ENCODE data around the gene IDH2.
"Not testable (repeated sequence)": the region's sequence is repeated elsewhere in the genome, so short reads cannot be mapped to it uniquely, and the experiment has no call there.

The IDH2 gene

GRCh38 chr15:90079619-90080457 is 22.4 kb downstream of the IDH2 start:
- peaks cover 13% of the 10 kb centered on the region for H3K36me3 ChIP-seq (ENCODE audit: control insufficient read depth, insufficient read depth, low read length)
- no peak overlapping the region for H3K9ac ChIP-seq (ENCODE audit: low read length)
- H3K9me3 ChIP-seq (ENCODE audit: control insufficient read depth, low read length) = no peaks in the 10 kb centered on the region
- H3K4me1 ChIP-seq (ENCODE audit: control insufficient read depth, insufficient read depth, low read length) = peaks cover 5% of the 10 kb centered on the region
- H3K27me3 ChIP-seq (ENCODE audit: control insufficient read depth, insufficient read depth, low read length) = no peaks in the 10 kb centered on the region
- no peak overlapping the region for H3K4me3 ChIP-seq (ENCODE audit: low read length)

GRCh38 chr15:90078965-90079364 is 23.3 kb downstream of the IDH2 start:
- H3K9me3 ChIP-seq (ENCODE audit: control insufficient read depth, low read length) = no peaks in the 10 kb centered on the region
- H3K27me3 ChIP-seq (ENCODE audit: control insufficient read depth, insufficient read depth, low read length) = no peaks in the 10 kb centered on the region
- H3K36me3 ChIP-seq (ENCODE audit: control insufficient read depth, insufficient read depth, low read length) = peaks cover 13% of the 10 kb centered on the region
- H3K4me3 ChIP-seq (ENCODE audit: low read length) = no peak overlapping the region
- H3K9ac ChIP-seq (ENCODE audit: low read length) = no peak overlapping the region
- peaks cover 5% of the 10 kb centered on the region for H3K4me1 ChIP-seq (ENCODE audit: control insufficient read depth, insufficient read depth, low read length)

GRCh38 chr15:90076716-90077115 is 25.6 kb downstream of the IDH2 start:
- Histone ChIP-seq H3K9me3 (ENCODE audit: control insufficient read depth, low read length) (no peaks in the 10 kb centered on the region), H3K4me3 (ENCODE audit: low read length) (no peak overlapping the region), H3K27me3 (ENCODE audit: control insufficient read depth, insufficient read depth, low read length) (no peaks in the 10 kb centered on the region), H3K36me3 (ENCODE audit: control insufficient read depth, insufficient read depth, low read length) (peaks cover 13% of the 10 kb centered on the region), H3K4me1 (ENCODE audit: control insufficient read depth, insufficient read depth, low read length) (peaks cover 5% of the 10 kb centered on the region), H3K9ac (ENCODE audit: low read length) (no peak overlapping the region)

- peaks cover 13% of the 10 kb centered on the region for H3K36me3 ChIP-seq (ENCODE audit: control insufficient read depth, insufficient read depth, low read length)
- no peaks in the 10 kb centered on the region for H3K9me3 ChIP-seq (ENCODE audit: control insufficient read depth, low read length)
- no peaks in the 10 kb centered on the region for H3K27me3 ChIP-seq (ENCODE audit: control insufficient read depth, insufficient read depth, low read length)
- H3K4me3 ChIP-seq (ENCODE audit: low read length) = no peak overlapping the region
- no peak overlapping the region for H3K9ac ChIP-seq (ENCODE audit: low read length)
- peaks cover 11% of the 10 kb centered on the region for H3K4me1 ChIP-seq (ENCODE audit: control insufficient read depth, insufficient read depth, low read length)
These were observed 26.6 kb downstream of the IDH2 start for GRCh38 chr15:90075420-90076289.

- no peak overlapping the region for H3K4me3 ChIP-seq (ENCODE audit: low read length)
- peaks cover 7% of the 10 kb centered on the region for H3K36me3 ChIP-seq (ENCODE audit: control insufficient read depth, insufficient read depth, low read length)
- no peaks in the 10 kb centered on the region for H3K9me3 ChIP-seq (ENCODE audit: control insufficient read depth, low read length)
- peaks cover 11% of the 10 kb centered on the region for H3K4me1 ChIP-seq (ENCODE audit: control insufficient read depth, insufficient read depth, low read length)
- no peaks in the 10 kb centered on the region for H3K27me3 ChIP-seq (ENCODE audit: control insufficient read depth, insufficient read depth, low read length)
- no peak overlapping the region for H3K9ac ChIP-seq (ENCODE audit: low read length)
These were observed 27.4 kb downstream of the IDH2 start for GRCh38 chr15:90074916-90075315.

GRCh38 chr15:90074023-90074422 is 28.2 kb downstream of the IDH2 start:
- H3K4me1 ChIP-seq (ENCODE audit: control insufficient read depth, insufficient read depth, low read length) = peaks cover 11% of the 10 kb centered on the region
- no peaks in the 10 kb centered on the region for H3K27me3 ChIP-seq (ENCODE audit: control insufficient read depth, insufficient read depth, low read length)
- no peaks in the 10 kb centered on the region for H3K9me3 ChIP-seq (ENCODE audit: control insufficient read depth, low read length)
- no peak overlapping the region for H3K4me3 ChIP-seq (ENCODE audit: low read length)
- peaks cover 6% of the 10 kb centered on the region for H3K36me3 ChIP-seq (ENCODE audit: control insufficient read depth, insufficient read depth, low read length)
- H3K9ac ChIP-seq (ENCODE audit: low read length) = no peak overlapping the region

GRCh38 chr15:90072978-90073640 is 29.2 kb downstream of the IDH2 start:
- H3K27me3 ChIP-seq (ENCODE audit: control insufficient read depth, insufficient read depth, low read length) = no peaks in the 10 kb centered on the region
- no peak overlapping the region for H3K4me3 ChIP-seq (ENCODE audit: low read length)
- H3K36me3 ChIP-seq (ENCODE audit: control insufficient read depth, insufficient read depth, low read length) = peaks cover under 1% of the 10 kb centered on the region
- H3K9ac ChIP-seq (ENCODE audit: low read length) = no peak overlapping the region
- no peaks in the 10 kb centered on the region for H3K9me3 ChIP-seq (ENCODE audit: control insufficient read depth, low read length)
- H3K4me1 ChIP-seq (ENCODE audit: control insufficient read depth, insufficient read depth, low read length) = peaks cover 11% of the 10 kb centered on the region

- Histone ChIP-seq H3K4me1 (ENCODE audit: control insufficient read depth, insufficient read depth, low read length) (peaks cover 11% of the 10 kb centered on the region), H3K4me3 (ENCODE audit: low read length) (no peak overlapping the region), H3K36me3 (ENCODE audit: control insufficient read depth, insufficient read depth, low read length) (no peaks in the 10 kb centered on the region), H3K9ac (ENCODE audit: low read length) (no peak overlapping the region), H3K9me3 (ENCODE audit: control insufficient read depth, low read length) (no peaks in the 10 kb centered on the region), H3K27me3 (ENCODE audit: control insufficient read depth, insufficient read depth, low read length) (no peaks in the 10 kb centered on the region)
These were observed 31.0 kb downstream of the IDH2 start for GRCh38 chr15:90071220-90071807.

GRCh38 chr15:90070623-90071022 is 31.6 kb downstream of the IDH2 start:
- not testable (repeated sequence) for H3K4me3 ChIP-seq (ENCODE audit: low read length); H3K4me1 ChIP-seq (ENCODE audit: control insufficient read depth, insufficient read depth, low read length); H3K9me3 ChIP-seq (ENCODE audit: control insufficient read depth, low read length); H3K9ac ChIP-seq (ENCODE audit: low read length); H3K36me3 ChIP-seq (ENCODE audit: control insufficient read depth, insufficient read depth, low read length); H3K27me3 ChIP-seq (ENCODE audit: control insufficient read depth, insufficient read depth, low read length)

- H3K4me3 ChIP-seq (ENCODE audit: low read length) = no peak overlapping the region
- no peaks in the 10 kb centered on the region for H3K9me3 ChIP-seq (ENCODE audit: control insufficient read depth, low read length)
- peaks cover 13% of the 10 kb centered on the region for H3K4me1 ChIP-seq (ENCODE audit: control insufficient read depth, insufficient read depth, low read length)
- H3K9ac ChIP-seq (ENCODE audit: low read length) = no peak overlapping the region
- no peaks in the 10 kb centered on the region for H3K36me3 ChIP-seq (ENCODE audit: control insufficient read depth, insufficient read depth, low read length)
- no peaks in the 10 kb centered on the region for H3K27me3 ChIP-seq (ENCODE audit: control insufficient read depth, insufficient read depth, low read length)
These were observed 34.2 kb downstream of the IDH2 start for GRCh38 chr15:90067953-90068606.

- Histone ChIP-seq H3K27me3 (ENCODE audit: control insufficient read depth, insufficient read depth, low read length) (no peaks in the 10 kb centered on the region), H3K36me3 (ENCODE audit: control insufficient read depth, insufficient read depth, low read length) (no peaks in the 10 kb centered on the region), H3K4me1 (ENCODE audit: control insufficient read depth, insufficient read depth, low read length) (peaks cover 20% of the 10 kb centered on the region), H3K9ac (ENCODE audit: low read length) (no peak overlapping the region), H3K4me3 (ENCODE audit: low read length) (no peak overlapping the region), H3K9me3 (ENCODE audit: control insufficient read depth, low read length) (no peaks in the 10 kb centered on the region)
These were observed 34.9 kb downstream of the IDH2 start for GRCh38 chr15:90067181-90067952.

Measured in mucosa of stomach (tissue), 1 donor.